WTC11 (cell line): ENCODE data around the gene NOL4L. TPM values are rescaled to one million over a fixed set of nuclear protein-coding genes. Genes with fewer than 3 reads are reported as not detected.

Experiments used
- ATAC-seq: fragments of 200-7000 bp; cut with Tn5 transposase; 2 replicates; pipeline ENCODE4 v1.10.0; 2021; ENCODE audit warnings: mild to moderate bottlenecking, moderate library complexity
- CTCF ChIA-PET: fragments of 300-600 bp; sonication (Branson Sonifier 250); formaldehyde crosslinking; loops from one replicate; lab custom pipeline; 2021; ENCODE audit warnings: antibody characterized with exemption; lab: Charles Lee
- POLR2A ChIA-PET: fragments of 350-600 bp; sonication (Branson Sonifier 250); formaldehyde crosslinking; loops from one replicate; lab custom pipeline; 2021; ENCODE audit warnings: antibody characterized with exemption; lab: Charles Lee
- DNase-seq: peaks from one replicate; pipeline ENCODE4 v3.0.0; 2021; ENCODE audit warnings: low spot score
- H3K27ac Mint-ChIP-seq: 2 replicates; pipeline ENCODE4 v1.8.0; 2021; ENCODE audit warnings: mixed read lengths
- H3K27me3 Mint-ChIP-seq: 2 replicates; pipeline ENCODE4 v1.8.0; 2021; ENCODE audit warnings: low read depth, mild to moderate bottlenecking, moderate library complexity, mixed read lengths
- H3K36me3 Mint-ChIP-seq: 2 replicates; pipeline ENCODE4 v1.8.0; 2021; ENCODE audit warnings: mixed read lengths
- H3K4me1 Mint-ChIP-seq: 2 replicates; pipeline ENCODE4 v1.8.0; 2022; ENCODE audit warnings: mixed read lengths
- H3K4me3 Mint-ChIP-seq: 2 replicates; pipeline ENCODE4 v1.8.0; 2021; ENCODE audit warnings: mild to moderate bottlenecking, moderate library complexity, mixed read lengths
- H3K9me3 Mint-ChIP-seq: 2 replicates; pipeline ENCODE4 v1.8.0; 2021; ENCODE audit warnings: mixed read lengths
- ATF1 ChIP-seq: sonication (generic); formaldehyde crosslinking; IDR thresholded peaks from 2 replicates; pipeline ENCODE4 v1.8.1; 2023; ENCODE audit warnings: mild to moderate bottlenecking, moderate library complexity, missing genetic modification reagents
- CDX4 ChIP-seq: fragments of 250-450 bp; sonication (Bioruptor Pico); IDR thresholded peaks from 2 replicates; pipeline ENCODE4 v1.9.0; 2021; ENCODE audit warnings: moderate library complexity, mild to moderate bottlenecking, inconsistent platforms, borderline replicate concordance
- CREM ChIP-seq: sonication (generic); formaldehyde crosslinking; IDR thresholded peaks from 2 replicates; pipeline ENCODE4 v1.8.1; 2022; ENCODE audit warnings: mild to moderate bottlenecking, missing genetic modification reagents, moderate library complexity
- FOXJ3 ChIP-seq: sonication (generic); formaldehyde crosslinking; IDR thresholded peaks from 2 replicates; pipeline ENCODE4 v1.9.0; 2021; ENCODE audit warnings: missing genetic modification reagents, mild to moderate bottlenecking, borderline replicate concordance
- MXD4 ChIP-seq: fragments of 250-450 bp; sonication (Bioruptor Pico); IDR thresholded peaks from 2 replicates; pipeline ENCODE4 v1.8.0; 2021; ENCODE audit warnings: mild to moderate bottlenecking, moderate library complexity, borderline replicate concordance
- NFE2L1 ChIP-seq: sonication (generic); formaldehyde crosslinking; IDR thresholded peaks from 2 replicates; pipeline ENCODE4 v1.8.1; 2023; ENCODE audit warnings: missing genetic modification reagents
- OVOL2 ChIP-seq: fragments of 250-450 bp; sonication (Bioruptor Pico); IDR thresholded peaks from 2 replicates; pipeline ENCODE4 v1.9.0; 2021; ENCODE audit warnings: mild to moderate bottlenecking, borderline replicate concordance
- RORB ChIP-seq: fragments of 250-450 bp; sonication (Bioruptor Pico); IDR thresholded peaks from 2 replicates; pipeline ENCODE4 v1.9.0; 2021; ENCODE audit warnings: mild to moderate bottlenecking
- SOX15 ChIP-seq: fragments of 250-450 bp; sonication (Bioruptor Pico); IDR thresholded peaks from 2 replicates; pipeline ENCODE4 v1.9.0; 2021; ENCODE audit warnings: mild to moderate bottlenecking
- USF2 ChIP-seq: sonication (generic); formaldehyde crosslinking; IDR thresholded peaks from 2 replicates; pipeline ENCODE4 v1.8.1; 2023; ENCODE audit warnings: mild to moderate bottlenecking, missing genetic modification reagents, moderate library complexity
- ZNF138 ChIP-seq: sonication (generic); formaldehyde crosslinking; conservative IDR thresholded peaks from 2 replicates; pipeline ENCODE4 v1.8.1; 2022; ENCODE audit warnings: mild to moderate bottlenecking, moderate library complexity, missing genetic modification reagents
- ZNF232 ChIP-seq: sonication (generic); formaldehyde crosslinking; IDR thresholded peaks from 2 replicates; pipeline ENCODE4 v1.8.0; 2022; ENCODE audit warnings: mild to moderate bottlenecking, missing genetic modification reagents
- ZNF416 ChIP-seq: fragments of 250-450 bp; sonication (Bioruptor Pico); IDR thresholded peaks from 2 replicates; pipeline ENCODE4 v1.9.0; 2021; ENCODE audit warnings: mild to moderate bottlenecking, inconsistent platforms
- ZNF532 ChIP-seq: fragments of 250-450 bp; sonication (Bioruptor Pico); IDR thresholded peaks from 2 replicates; pipeline ENCODE4 v1.9.0; 2021; ENCODE audit warnings: mild to moderate bottlenecking, borderline replicate concordance
- total RNA-seq: library from RNA; stranded (reverse); gene quantifications from 3 replicates; pipeline ENCODE4 v1.2.3, GENCODE V29; 2021
- TF ChIP-seq, protein P1 (sequence below): sonication (generic); formaldehyde crosslinking; IDR thresholded peaks from 2 replicates; pipeline ENCODE4 v1.8.0; 2022; ENCODE audit warnings: mild to moderate bottlenecking, missing genetic modification reagents
- TF ChIP-seq, protein P2 (sequence below): sonication (generic); formaldehyde crosslinking; IDR thresholded peaks from 2 replicates; pipeline ENCODE4 v1.8.1; 2023; ENCODE audit warnings: mild to moderate bottlenecking, moderate library complexity, missing genetic modification reagents
- TF ChIP-seq, protein P3 (sequence below): fragments of 250-450 bp; sonication (Bioruptor Pico); IDR thresholded peaks from 2 replicates; pipeline ENCODE4 v2.1.2; 2022; ENCODE audit warnings: mild to moderate bottlenecking, moderate library complexity
- TF ChIP-seq, protein P4 (sequence below): sonication (generic); formaldehyde crosslinking; IDR thresholded peaks from 2 replicates; pipeline ENCODE4 v1.8.1; 2022; ENCODE audit warnings: mild to moderate bottlenecking, missing genetic modification reagents, moderate library complexity, borderline replicate concordance
- TF ChIP-seq, protein P5 (sequence below): sonication (generic); formaldehyde crosslinking; IDR thresholded peaks from 2 replicates; pipeline ENCODE4 v1.8.1; 2022; ENCODE audit warnings: low read depth, missing genetic modification reagents, borderline replicate concordance
- TF ChIP-seq, protein P6 (sequence below): sonication (generic); formaldehyde crosslinking; IDR thresholded peaks from 2 replicates; pipeline ENCODE4 v1.8.0; 2023; ENCODE audit warnings: missing genetic modification reagents

NOL4L gene
- total RNA-seq, 1 experiment from 2014 or later = 29.0 TPM

DNA sequence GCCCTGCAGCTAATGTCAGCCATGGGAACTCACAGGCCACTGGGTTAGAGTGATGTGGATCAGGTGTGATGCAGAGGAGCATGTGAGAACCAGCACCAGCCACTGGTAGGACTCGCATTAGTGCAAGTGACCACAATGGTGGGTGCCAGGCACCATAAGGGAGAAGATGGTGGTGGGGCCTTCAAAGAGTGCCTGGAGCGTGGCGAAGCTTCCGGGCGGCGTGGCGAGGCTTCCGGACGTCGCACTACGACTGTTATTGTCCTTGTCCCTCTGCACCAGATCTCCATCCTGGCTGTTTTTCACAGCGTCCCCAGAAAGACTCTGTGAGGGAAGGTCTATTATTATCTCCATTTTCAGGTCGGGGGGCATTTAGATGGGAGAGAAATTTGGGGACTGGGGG is 44.7 kb upstream of the NOL4L start:
- Mint-ChIP-seq H3K9me3 (no peaks in the 10 kb centered on the region), H3K36me3 (no peaks in the 10 kb centered on the region)
- DNase-seq = no peak
- TF ChIP-seq SOX15 (CRISPR knock-in tag) (no peak), CDX4 (no peak), CREM (CRISPR knock-in tag) (no peak), MXD4 (CRISPR knock-in tag) (no peak), ZNF138 (CRISPR knock-in tag) (no peak), ZNF416 (CRISPR knock-in tag) (no peak), ZNF232 (CRISPR knock-in tag) (no peak), RORB (CRISPR knock-in tag) (no peak), USF2 (no peak), OVOL2 (CRISPR knock-in tag) (no peak), ATF1 (CRISPR knock-in tag) (no peak), NFE2L1 (no peak), ZNF532 (CRISPR knock-in tag) (no peak), FOXJ3 (CRISPR knock-in tag) (no peak)
- TF ChIP-seq, protein P1, sequence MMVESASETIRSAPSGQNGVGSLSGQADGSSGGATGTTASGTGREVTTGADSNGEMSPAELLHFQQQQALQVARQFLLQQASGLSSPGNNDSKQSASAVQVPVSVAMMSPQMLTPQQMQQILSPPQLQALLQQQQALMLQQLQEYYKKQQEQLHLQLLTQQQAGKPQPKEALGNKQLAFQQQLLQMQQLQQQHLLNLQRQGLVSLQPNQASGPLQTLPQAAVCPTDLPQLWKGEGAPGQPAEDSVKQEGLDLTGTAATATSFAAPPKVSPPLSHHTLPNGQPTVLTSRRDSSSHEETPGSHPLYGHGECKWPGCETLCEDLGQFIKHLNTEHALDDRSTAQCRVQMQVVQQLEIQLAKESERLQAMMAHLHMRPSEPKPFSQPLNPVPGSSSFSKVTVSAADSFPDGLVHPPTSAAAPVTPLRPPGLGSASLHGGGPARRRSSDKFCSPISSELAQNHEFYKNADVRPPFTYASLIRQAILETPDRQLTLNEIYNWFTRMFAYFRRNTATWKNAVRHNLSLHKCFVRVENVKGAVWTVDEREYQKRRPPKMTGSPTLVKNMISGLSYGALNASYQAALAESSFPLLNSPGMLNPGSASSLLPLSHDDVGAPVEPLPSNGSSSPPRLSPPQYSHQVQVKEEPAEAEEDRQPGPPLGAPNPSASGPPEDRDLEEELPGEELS = no peak
- TF ChIP-seq, protein P2, sequence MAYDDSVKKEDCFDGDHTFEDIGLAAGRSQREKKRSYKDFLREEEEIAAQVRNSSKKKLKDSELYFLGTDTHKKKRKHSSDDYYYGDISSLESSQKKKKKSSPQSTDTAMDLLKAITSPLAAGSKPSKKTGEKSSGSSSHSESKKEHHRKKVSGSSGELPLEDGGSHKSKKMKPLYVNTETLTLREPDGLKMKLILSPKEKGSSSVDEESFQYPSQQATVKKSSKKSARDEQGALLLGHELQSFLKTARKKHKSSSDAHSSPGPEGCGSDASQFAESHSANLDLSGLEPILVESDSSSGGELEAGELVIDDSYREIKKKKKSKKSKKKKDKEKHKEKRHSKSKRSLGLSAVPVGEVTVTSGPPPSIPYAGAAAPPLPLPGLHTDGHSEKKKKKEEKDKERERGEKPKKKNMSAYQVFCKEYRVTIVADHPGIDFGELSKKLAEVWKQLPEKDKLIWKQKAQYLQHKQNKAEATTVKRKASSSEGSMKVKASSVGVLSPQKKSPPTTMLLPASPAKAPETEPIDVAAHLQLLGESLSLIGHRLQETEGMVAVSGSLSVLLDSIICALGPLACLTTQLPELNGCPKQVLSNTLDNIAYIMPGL (CRISPR knock-in tag) = no peak
- TF ChIP-seq, protein P3, sequence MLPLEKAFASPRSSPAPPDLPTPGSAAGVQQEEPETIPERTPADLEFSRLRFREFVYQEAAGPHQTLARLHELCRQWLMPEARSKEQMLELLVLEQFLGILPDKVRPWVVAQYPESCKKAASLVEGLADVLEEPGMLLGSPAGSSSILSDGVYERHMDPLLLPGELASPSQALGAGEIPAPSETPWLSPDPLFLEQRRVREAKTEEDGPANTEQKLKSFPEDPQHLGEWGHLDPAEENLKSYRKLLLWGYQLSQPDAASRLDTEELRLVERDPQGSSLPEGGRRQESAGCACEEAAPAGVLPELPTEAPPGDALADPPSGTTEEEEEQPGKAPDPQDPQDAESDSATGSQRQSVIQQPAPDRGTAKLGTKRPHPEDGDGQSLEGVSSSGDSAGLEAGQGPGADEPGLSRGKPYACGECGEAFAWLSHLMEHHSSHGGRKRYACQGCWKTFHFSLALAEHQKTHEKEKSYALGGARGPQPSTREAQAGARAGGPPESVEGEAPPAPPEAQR = no peak
- TF ChIP-seq, protein P4, sequence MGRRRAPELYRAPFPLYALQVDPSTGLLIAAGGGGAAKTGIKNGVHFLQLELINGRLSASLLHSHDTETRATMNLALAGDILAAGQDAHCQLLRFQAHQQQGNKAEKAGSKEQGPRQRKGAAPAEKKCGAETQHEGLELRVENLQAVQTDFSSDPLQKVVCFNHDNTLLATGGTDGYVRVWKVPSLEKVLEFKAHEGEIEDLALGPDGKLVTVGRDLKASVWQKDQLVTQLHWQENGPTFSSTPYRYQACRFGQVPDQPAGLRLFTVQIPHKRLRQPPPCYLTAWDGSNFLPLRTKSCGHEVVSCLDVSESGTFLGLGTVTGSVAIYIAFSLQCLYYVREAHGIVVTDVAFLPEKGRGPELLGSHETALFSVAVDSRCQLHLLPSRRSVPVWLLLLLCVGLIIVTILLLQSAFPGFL (CRISPR knock-in tag) = no peak
- TF ChIP-seq, protein P5, sequence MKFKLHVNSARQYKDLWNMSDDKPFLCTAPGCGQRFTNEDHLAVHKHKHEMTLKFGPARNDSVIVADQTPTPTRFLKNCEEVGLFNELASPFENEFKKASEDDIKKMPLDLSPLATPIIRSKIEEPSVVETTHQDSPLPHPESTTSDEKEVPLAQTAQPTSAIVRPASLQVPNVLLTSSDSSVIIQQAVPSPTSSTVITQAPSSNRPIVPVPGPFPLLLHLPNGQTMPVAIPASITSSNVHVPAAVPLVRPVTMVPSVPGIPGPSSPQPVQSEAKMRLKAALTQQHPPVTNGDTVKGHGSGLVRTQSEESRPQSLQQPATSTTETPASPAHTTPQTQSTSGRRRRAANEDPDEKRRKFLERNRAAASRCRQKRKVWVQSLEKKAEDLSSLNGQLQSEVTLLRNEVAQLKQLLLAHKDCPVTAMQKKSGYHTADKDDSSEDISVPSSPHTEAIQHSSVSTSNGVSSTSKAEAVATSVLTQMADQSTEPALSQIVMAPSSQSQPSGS = no peak
- TF ChIP-seq, protein P6, sequence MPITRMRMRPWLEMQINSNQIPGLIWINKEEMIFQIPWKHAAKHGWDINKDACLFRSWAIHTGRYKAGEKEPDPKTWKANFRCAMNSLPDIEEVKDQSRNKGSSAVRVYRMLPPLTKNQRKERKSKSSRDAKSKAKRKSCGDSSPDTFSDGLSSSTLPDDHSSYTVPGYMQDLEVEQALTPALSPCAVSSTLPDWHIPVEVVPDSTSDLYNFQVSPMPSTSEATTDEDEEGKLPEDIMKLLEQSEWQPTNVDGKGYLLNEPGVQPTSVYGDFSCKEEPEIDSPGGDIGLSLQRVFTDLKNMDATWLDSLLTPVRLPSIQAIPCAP = no peak
- TF ChIP-seq, all 79 proteins: peak for 0
- H3K4me1 Mint-ChIP-seq = peaks cover 29% of the 10 kb centered on the region
- no peak for ATAC-seq
- CTCF ChIA-PET = interaction anchor here (0.6 kb wide), 2 partner anchors 121 to 271 kb away, joined by 3 to 4 read pairs; partner anchors contain the start of gene ASXL1
- H3K4me3 Mint-ChIP-seq = no peak overlapping the region
- H3K27me3 Mint-ChIP-seq = peaks cover 2% of the 10 kb centered on the region; the same call in 1 of the 2 replicates
- POLR2A ChIA-PET = no interaction called here
- no peak overlapping the region for H3K27ac Mint-ChIP-seq
